PC-3 (cell line): ENCODE results near the gene STOX2. TPM values are rescaled to one million over a fixed set of nuclear protein-coding genes. Genes with fewer than 3 reads are reported as not detected.

Experiments
- ATAC-seq: fragments of 200-7000 bp; cut with Tn5 transposase; 2 replicates; pipeline ENCODE4 v1.9.1; 2020; ENCODE audit warnings: mild to moderate bottlenecking, moderate library complexity
- BruUV-seq: library from RNA; stranded (reverse); fragments of 400-500 nt; replicated peaks from 2 replicates; lab custom pipeline; 2021; lab: Mats Ljungman, UMichigan
- CTCF ChIA-PET: fragments of 300-600 bp; sonication (Branson Sonifier 250); formaldehyde crosslinking; loops from one replicate; lab custom pipeline; 2022; ENCODE audit warnings: antibody characterized with exemption; lab: Charles Lee
- POLR2A ChIA-PET: fragments of 300-600 bp; sonication (Branson Sonifier 250); formaldehyde crosslinking; loops from one replicate; lab custom pipeline; 2022; ENCODE audit warnings: antibody characterized with exemption; ENCODE audit not compliant: unreplicated experiment; lab: Charles Lee
- DNase-seq: peaks from one replicate; pipeline ENCODE4 v3.0.0-alpha.2; 2015
- H2AFZ ChIP-seq: fragments of 300-600 bp; sonication (generic); 2 replicates; pipeline ENCODE4 v1.6.0; 2016; ENCODE audit warnings: antibody characterized with exemption, low read length
- H3F3A ChIP-seq: fragments of 300-600 bp; sonication (generic); one replicate; pipeline ENCODE4 v1.6.0; 2017; ENCODE audit warnings: antibody characterized with exemption, low read length, control low read depth, mild to moderate bottlenecking; ENCODE audit not compliant: unreplicated experiment
- H3K27ac ChIP-seq: fragments of 300-600 bp; sonication (generic); 2 replicates; pipeline ENCODE4 v1.5.1; 2016; ENCODE audit warnings: mild to moderate bottlenecking, low read length
- H3K27me3 ChIP-seq: fragments of 300-600 bp; sonication (generic); 2 replicates; pipeline ENCODE4 v1.6.1; 2016; ENCODE audit warnings: low read length, mixed read lengths
- H3K36me3 ChIP-seq: fragments of 300-600 bp; sonication (generic); 2 replicates; pipeline ENCODE4 v1.6.1; 2016; ENCODE audit warnings: low read depth, mixed run types, low read length, mixed read lengths
- H3K4me1 ChIP-seq: fragments of 300-600 bp; sonication (generic); 2 replicates; pipeline ENCODE4 v1.5.1; 2016; ENCODE audit warnings: low read length; ENCODE audit not compliant: insufficient read depth
- H3K4me2 ChIP-seq: fragments of 300-600 bp; sonication (generic); 2 replicates; pipeline ENCODE4 v1.6.0; 2016; ENCODE audit warnings: low read length
- H3K4me3 ChIP-seq: fragments of 300-600 bp; sonication (generic); 2 replicates; pipeline ENCODE4 v1.5.1; 2016; ENCODE audit warnings: mild to moderate bottlenecking, low read length, mixed read lengths
- H3K79me2 ChIP-seq: fragments of 300-600 bp; sonication (generic); 2 replicates; pipeline ENCODE4 v1.6.1; 2017; ENCODE audit warnings: low read length, mixed read lengths
- H3K9ac ChIP-seq: fragments of 300-600 bp; sonication (generic); 2 replicates; pipeline ENCODE4 v1.6.0; 2016; ENCODE audit warnings: mild to moderate bottlenecking, low read length
- H3K9me2 ChIP-seq: fragments of 300-600 bp; sonication (generic); replicated peaks from 2 replicates; pipeline ENCODE4 v1.6.1; 2016; ENCODE audit warnings: mixed run types, low read length, mixed read lengths
- H3K9me3 ChIP-seq: fragments of 300-600 bp; sonication (generic); 2 replicates; pipeline ENCODE4 v1.6.1; 2016; ENCODE audit warnings: low read length, mixed read lengths
- H4K20me1 ChIP-seq: fragments of 300-600 bp; sonication (generic); 2 replicates; pipeline ENCODE4 v1.6.1; 2016; ENCODE audit warnings: low read length, mixed read lengths
- CTCF ChIP-seq: fragments of 300-600 bp; sonication (generic); conservative IDR thresholded peaks from 2 replicates; pipeline ENCODE4 v1.5.1; 2017; ENCODE audit warnings: antibody characterized with exemption, low read depth, mild to moderate bottlenecking, low read length
- EZH2 ChIP-seq: fragments of 300-600 bp; sonication (generic); IDR thresholded peaks from one replicate; pipeline ENCODE4 v1.6.1; 2017; ENCODE audit warnings: antibody characterized with exemption, mild to moderate bottlenecking, low read length; ENCODE audit not compliant: unreplicated experiment
- EZH2phosphoT487 ChIP-seq: fragments of 300-600 bp; sonication (generic); IDR thresholded peaks from 2 replicates; pipeline ENCODE4 v1.6.1; 2018; ENCODE audit warnings: mild to moderate bottlenecking, antibody characterized with exemption, low read length, borderline replicate concordance
- intact Hi-C: fragments of 100-400 bp; cut with micrococcal nuclease; formaldehyde crosslinking; loops from 2 replicates; pipeline ENCODE4 v1.9.0; 2023
- total RNA-seq: library from RNA; depleted of rRNA; stranded (reverse); fragments of >200 nt; gene quantifications from 2 replicates; pipeline ENCODE4 v1.2.3, GENCODE V29; 2014

The STOX2 gene
- total RNA-seq, 1 experiment from 2014 or later: 3.6 TPM

GRCh38 chr4:183987987-183988392 is 82.9 kb downstream of the STOX2 start:
- Histone ChIP-seq H2AFZ (peak overlapping the region; percentile 95), H3K27me3 (no peaks in the 10 kb centered on the region), H3K36me3 (no peaks in the 10 kb centered on the region), H3K4me1 (peaks cover 14% of the 10 kb centered on the region), H4K20me1 (no peaks in the 10 kb centered on the region), H3K4me3 (peak overlapping the region; percentile 71), H3K9ac (peak overlapping the region; percentile 49), H3K9me2 (no peaks in the 10 kb centered on the region), H3K9me3 (no peaks in the 10 kb centered on the region), H3F3A (no peaks in the 10 kb centered on the region), H3K79me2 (no peaks in the 10 kb centered on the region; the same call in 1 of the 2 replicates), H3K4me2 (peak overlapping the region; percentile 95), H3K27ac (peak overlapping the region; percentile 72)
- CTCF ChIA-PET: no interaction called here
- no TSS peak for BruUV-seq
- ATAC-seq: peak; percentile 96
- POLR2A ChIA-PET: interaction anchor here (0.5 kb wide), 1 partner anchor 550 kb away, joined by 3 read pairs; no protein-coding TSS in a partner anchor
- TF ChIP-seq CTCF: no peak
- TF ChIP-seq EZH2: no peak
- no peak for TF ChIP-seq EZH2phosphoT487
- peak; percentile 84 for DNase-seq
- intact Hi-C loops: no loop called here

- ChIA-PET CTCF (no interaction called here), POLR2A (no interaction called here)
- no peaks in the 10 kb centered on the region; the same call in 1 of the 2 replicates for H3K79me2 ChIP-seq
- peak overlapping the region; percentile 45 for H3K9ac ChIP-seq
- H4K20me1 ChIP-seq: no peaks in the 10 kb centered on the region
- intact Hi-C loops: no loop called here
- peak overlapping the region; percentile 72; the same call in 1 of the 2 replicates for H3K27ac ChIP-seq
- no peaks in the 10 kb centered on the region for H3K27me3 ChIP-seq
- H3F3A ChIP-seq: no peaks in the 10 kb centered on the region
- no peak for ATAC-seq
- no peaks in the 10 kb centered on the region for H3K9me2 ChIP-seq
- peak overlapping the region; percentile 95 for H3K4me2 ChIP-seq
- TF ChIP-seq EZH2 (no peak), EZH2phosphoT487 (no peak), CTCF (no peak)
- H3K4me3 ChIP-seq: peak overlapping the region; percentile 71
- no TSS peak for BruUV-seq
- no peak overlapping the region for H2AFZ ChIP-seq
- H3K9me3 ChIP-seq: no peaks in the 10 kb centered on the region
- DNase-seq: no peak
- H3K36me3 ChIP-seq: no peaks in the 10 kb centered on the region
- peaks cover 14% of the 10 kb centered on the region for H3K4me1 ChIP-seq
These were observed 83.8 kb downstream of the STOX2 start for GRCh38 chr4:183988874-183989273.

- no peaks in the 10 kb centered on the region for H4K20me1 ChIP-seq
- H3K27ac ChIP-seq: no peak overlapping the region
- no peak overlapping the region for H3K4me2 ChIP-seq
- no peak overlapping the region for H2AFZ ChIP-seq
- TF ChIP-seq CTCF (no peak), EZH2 (no peak), EZH2phosphoT487 (no peak)
- ChIA-PET CTCF (no interaction called here), POLR2A (no interaction called here)
- H3K4me3 ChIP-seq: no peak overlapping the region
- no peaks in the 10 kb centered on the region for H3K27me3 ChIP-seq
- ATAC-seq: no peak
- no peak overlapping the region for H3K9ac ChIP-seq
- intact Hi-C loops: no loop called here
- DNase-seq: no peak
- no TSS peak for BruUV-seq
- H3K9me2 ChIP-seq: no peaks in the 10 kb centered on the region
- peaks cover 14% of the 10 kb centered on the region for H3K4me1 ChIP-seq
- H3K9me3 ChIP-seq: no peaks in the 10 kb centered on the region
- no peaks in the 10 kb centered on the region; the same call in 1 of the 2 replicates for H3K79me2 ChIP-seq
- H3F3A ChIP-seq: no peaks in the 10 kb centered on the region
- H3K36me3 ChIP-seq: no peaks in the 10 kb centered on the region
These were observed 84.4 kb downstream of the STOX2 start for GRCh38 chr4:183989461-183989860.
